ENCODE results near the gene BCL2L14. TPM values are rescaled to one million over a fixed set of nuclear protein-coding genes. Genes with fewer than 3 reads are reported as not detected.

The BCL2L14 gene
- total RNA-seq, 5 donors from 2014 or later (not counting 1 experiment from before 2014, with no cell fraction given) = 0.47 to 1.1 (median 0.77) TPM; not detected in 1

DNA sequence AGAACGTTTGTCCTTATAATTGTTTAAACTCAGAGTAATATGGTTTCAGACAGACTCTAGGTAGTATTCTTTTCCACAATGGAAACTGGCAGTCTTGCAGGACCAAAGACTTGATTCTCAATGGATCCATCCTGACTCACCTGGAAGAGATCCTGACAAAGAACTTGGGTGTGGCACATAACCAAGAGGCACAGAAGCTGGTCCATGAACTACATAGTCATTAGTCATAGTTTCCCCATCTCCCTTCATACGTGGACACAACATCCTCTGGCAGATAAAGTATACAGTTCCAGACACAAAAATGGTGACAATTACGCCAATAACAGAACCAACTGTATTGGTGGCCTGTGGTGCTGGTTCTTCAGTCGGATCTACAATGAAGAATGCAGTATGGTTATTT is 55.8 kb downstream of the BCL2L14 start:
- CTCF ChIA-PET = interaction anchor here in 1 of 2 donors (1.0 kb wide), 1 partner anchor 11 kb away, joined by 3 read pairs; no protein-coding TSS in a partner anchor

DNA sequence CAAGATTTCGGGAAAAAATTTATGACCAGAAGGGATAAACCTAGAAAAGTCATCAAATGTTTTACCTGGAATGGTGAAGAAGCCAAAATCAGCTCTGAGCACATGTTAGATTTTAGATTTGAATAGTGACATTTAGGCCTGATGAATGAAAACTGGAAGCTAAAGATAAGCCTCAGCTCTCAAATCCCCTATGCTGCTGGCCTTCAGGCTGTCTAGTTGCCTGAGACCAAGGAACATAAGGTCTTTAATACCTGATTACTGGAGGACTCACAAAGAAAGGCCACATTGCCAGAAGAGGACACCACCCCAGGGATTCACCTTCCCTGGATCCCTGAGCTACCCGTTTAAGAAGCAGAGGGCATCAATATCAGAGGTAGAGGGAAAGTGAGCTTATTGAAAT is 56.6 kb downstream of the BCL2L14 start:
- ChIA-PET POLR2A (no interaction called here), CTCF (interaction anchor here in 1 of 2 donors (0.5 to 1.0 kb wide), 3 partner anchors 12 to 494 kb away, joined by 3 to 4 read pairs (median 4); no protein-coding TSS in a partner anchor)
- H3K36me3 ChIP-seq (ENCODE audit: control insufficient read depth in 2 of 2, extremely low read depth in 1 of 2, insufficient read depth in 1 of 2, low read length in 1 of 2) = no peaks in the 10 kb centered on the region
- no peaks in the 10 kb centered on the region for H3K4me1 ChIP-seq (ENCODE audit: control insufficient read depth in 1 of 2, extremely low read depth in 1 of 2, insufficient read depth in 2 of 2, low read length in 2 of 2)
- WGBS (ENCODE audit: insufficient coverage) = no CpG with 5 or more reads among the region's 2 CpGs
- DNase-seq = no peak
- Mint-ChIP-seq H3K27me3 (no peaks in the 10 kb centered on the region), H3K9me3 (no peaks in the 10 kb centered on the region), H3K4me3 (no peak overlapping the region), H3K27ac (no peak overlapping the region), H3K36me3 (peaks cover 18% of the 10 kb centered on the region), H3K4me1 (no peaks in the 10 kb centered on the region)
- H3K27ac ChIP-seq (ENCODE audit: low read length) = no peak overlapping the region
- H3K4me3 ChIP-seq (ENCODE audit: control insufficient read depth in 1 of 2, extremely low read depth in 1 of 2, low read length in 1 of 2) = no peak overlapping the region
- no peaks in the 10 kb centered on the region for H3K27me3 ChIP-seq (replicated peaks in 1 of 2; ENCODE audit: control insufficient read depth in 2 of 2, extremely low read depth in 1 of 2, insufficient read depth in 2 of 2, low read length in 1 of 2)
- ATAC-seq (replicated peaks in 1 of 4) = no peak
- H3K9me3 ChIP-seq = no peaks in the 10 kb centered on the region

More for the DNA sequence above, 55.8 kb downstream of the BCL2L14 start:
- no peaks in the 10 kb centered on the region for H3K9me3 Mint-ChIP-seq
- Histone ChIP-seq H3K4me3 (ENCODE audit: control insufficient read depth in 1 of 2, extremely low read depth in 1 of 2, low read length in 1 of 2) (no peak overlapping the region), H3K9me3 (no peaks in the 10 kb centered on the region), H3K4me1 (ENCODE audit: control insufficient read depth in 1 of 2, extremely low read depth in 1 of 2, insufficient read depth in 2 of 2, low read length in 2 of 2) (no peaks in the 10 kb centered on the region), H3K36me3 (ENCODE audit: control insufficient read depth in 2 of 2, extremely low read depth in 1 of 2, insufficient read depth in 1 of 2, low read length in 1 of 2) (no peaks in the 10 kb centered on the region), H3K27ac (ENCODE audit: low read length) (no peak overlapping the region), H3K27me3 (replicated peaks in 1 of 2; ENCODE audit: control insufficient read depth in 2 of 2, extremely low read depth in 1 of 2, insufficient read depth in 2 of 2, low read length in 1 of 2) (no peaks in the 10 kb centered on the region)
- H3K36me3 Mint-ChIP-seq = peaks cover 16% of the 10 kb centered on the region
- H3K4me3 Mint-ChIP-seq = no peak overlapping the region
- POLR2A ChIA-PET = no interaction called here
- no peak for ATAC-seq (replicated peaks in 1 of 4)
- no peaks in the 10 kb centered on the region for H3K27me3 Mint-ChIP-seq
- no peaks in the 10 kb centered on the region for H3K4me1 Mint-ChIP-seq
- no peak for DNase-seq
- WGBS (ENCODE audit: insufficient coverage) = 86% methylated on average over 2 of the region's 4 CpGs
- no peak overlapping the region for H3K27ac Mint-ChIP-seq

- no peaks in the 10 kb centered on the region for H3K4me1 ChIP-seq (ENCODE audit: control insufficient read depth in 1 of 2, extremely low read depth in 1 of 2, insufficient read depth in 2 of 2, low read length in 2 of 2)
- H3K27me3 ChIP-seq (replicated peaks in 1 of 2; ENCODE audit: control insufficient read depth in 2 of 2, extremely low read depth in 1 of 2, insufficient read depth in 2 of 2, low read length in 1 of 2) = no peaks in the 10 kb centered on the region
- POLR2A ChIA-PET = no interaction called here
- DNase-seq (no peak), ATAC-seq (replicated peaks in 1 of 4) (no peak)
- Mint-ChIP-seq H3K36me3 (peaks cover 14% of the 10 kb centered on the region), H3K9me3 (no peaks in the 10 kb centered on the region), H3K27me3 (no peaks in the 10 kb centered on the region), H3K4me1 (no peaks in the 10 kb centered on the region), H3K27ac (no peak overlapping the region), H3K4me3 (no peak overlapping the region)
- H3K36me3 ChIP-seq (ENCODE audit: control insufficient read depth in 2 of 2, extremely low read depth in 1 of 2, insufficient read depth in 1 of 2, low read length in 1 of 2) = no peaks in the 10 kb centered on the region
- no peak overlapping the region for H3K4me3 ChIP-seq (ENCODE audit: control insufficient read depth in 1 of 2, extremely low read depth in 1 of 2, low read length in 1 of 2)
- CTCF ChIA-PET = interaction anchor here (0.6 to 0.8 kb wide), 2 partner anchors 13 to 963 kb away, joined by 3 read pairs; no protein-coding TSS in a partner anchor
- H3K27ac ChIP-seq (ENCODE audit: low read length) = no peak overlapping the region
- H3K9me3 ChIP-seq = no peaks in the 10 kb centered on the region
- no CpG with 5 or more reads among the region's 4 CpGs for WGBS (ENCODE audit: insufficient coverage)
Observed at GRCh38 chr12:12128670-12129069, 57.9 kb downstream of the BCL2L14 start.

GRCh38 chr12:12133259-12133658 is 62.5 kb downstream of the BCL2L14 start:
- Mint-ChIP-seq H3K27ac (no peak overlapping the region), H3K9me3 (no peaks in the 10 kb centered on the region), H3K4me3 (no peak overlapping the region), H3K4me1 (no peaks in the 10 kb centered on the region), H3K27me3 (no peaks in the 10 kb centered on the region), H3K36me3 (peaks cover 18% of the 10 kb centered on the region)
- H3K36me3 ChIP-seq (ENCODE audit: control insufficient read depth in 2 of 2, extremely low read depth in 1 of 2, insufficient read depth in 1 of 2, low read length in 1 of 2) = no peaks in the 10 kb centered on the region
- ChIA-PET POLR2A (no interaction called here), CTCF (interaction anchor here in 1 of 2 donors (1.0 kb wide), 1 partner anchor 464 kb away, joined by 3 read pairs; no protein-coding TSS in a partner anchor)
- H3K4me1 ChIP-seq (ENCODE audit: control insufficient read depth in 1 of 2, extremely low read depth in 1 of 2, insufficient read depth in 2 of 2, low read length in 2 of 2) = no peaks in the 10 kb centered on the region
- H3K9me3 ChIP-seq = no peaks in the 10 kb centered on the region
- ATAC-seq (replicated peaks in 1 of 4) = no peak
- H3K27me3 ChIP-seq (replicated peaks in 1 of 2; ENCODE audit: control insufficient read depth in 2 of 2, extremely low read depth in 1 of 2, insufficient read depth in 2 of 2, low read length in 1 of 2) = no peaks in the 10 kb centered on the region
- DNase-seq = no peak
- no peak overlapping the region for H3K27ac ChIP-seq (ENCODE audit: low read length)
- 76% methylated on average over 2 of the region's 3 CpGs for WGBS (ENCODE audit: insufficient coverage)
- H3K4me3 ChIP-seq (ENCODE audit: control insufficient read depth in 1 of 2, extremely low read depth in 1 of 2, low read length in 1 of 2) = no peak overlapping the region

GRCh38 chr12:12133785-12134184 is 63.0 kb downstream of the BCL2L14 start:
- Mint-ChIP-seq H3K9me3 (no peaks in the 10 kb centered on the region), H3K36me3 (peaks cover 20% of the 10 kb centered on the region), H3K4me3 (no peak overlapping the region), H3K4me1 (no peaks in the 10 kb centered on the region), H3K27me3 (no peaks in the 10 kb centered on the region), H3K27ac (no peak overlapping the region)
- Histone ChIP-seq H3K27ac (ENCODE audit: low read length) (no peak overlapping the region), H3K36me3 (ENCODE audit: control insufficient read depth in 2 of 2, extremely low read depth in 1 of 2, insufficient read depth in 1 of 2, low read length in 1 of 2) (no peaks in the 10 kb centered on the region), H3K27me3 (replicated peaks in 1 of 2; ENCODE audit: control insufficient read depth in 2 of 2, extremely low read depth in 1 of 2, insufficient read depth in 2 of 2, low read length in 1 of 2) (no peaks in the 10 kb centered on the region), H3K4me1 (ENCODE audit: control insufficient read depth in 1 of 2, extremely low read depth in 1 of 2, insufficient read depth in 2 of 2, low read length in 2 of 2) (no peaks in the 10 kb centered on the region), H3K4me3 (ENCODE audit: control insufficient read depth in 1 of 2, extremely low read depth in 1 of 2, low read length in 1 of 2) (no peak overlapping the region), H3K9me3 (no peaks in the 10 kb centered on the region)
- no peak for ATAC-seq (replicated peaks in 1 of 4)
- ChIA-PET POLR2A (no interaction called here), CTCF (interaction anchor here in 1 of 2 donors (0.6 to 1.0 kb wide), 2 partner anchors 465 to 1376 kb away, joined by 3 to 4 read pairs; no protein-coding TSS in a partner anchor)
- no peak for DNase-seq
- no CpG with 5 or more reads among the region's 5 CpGs for WGBS (ENCODE audit: insufficient coverage)

DNA sequence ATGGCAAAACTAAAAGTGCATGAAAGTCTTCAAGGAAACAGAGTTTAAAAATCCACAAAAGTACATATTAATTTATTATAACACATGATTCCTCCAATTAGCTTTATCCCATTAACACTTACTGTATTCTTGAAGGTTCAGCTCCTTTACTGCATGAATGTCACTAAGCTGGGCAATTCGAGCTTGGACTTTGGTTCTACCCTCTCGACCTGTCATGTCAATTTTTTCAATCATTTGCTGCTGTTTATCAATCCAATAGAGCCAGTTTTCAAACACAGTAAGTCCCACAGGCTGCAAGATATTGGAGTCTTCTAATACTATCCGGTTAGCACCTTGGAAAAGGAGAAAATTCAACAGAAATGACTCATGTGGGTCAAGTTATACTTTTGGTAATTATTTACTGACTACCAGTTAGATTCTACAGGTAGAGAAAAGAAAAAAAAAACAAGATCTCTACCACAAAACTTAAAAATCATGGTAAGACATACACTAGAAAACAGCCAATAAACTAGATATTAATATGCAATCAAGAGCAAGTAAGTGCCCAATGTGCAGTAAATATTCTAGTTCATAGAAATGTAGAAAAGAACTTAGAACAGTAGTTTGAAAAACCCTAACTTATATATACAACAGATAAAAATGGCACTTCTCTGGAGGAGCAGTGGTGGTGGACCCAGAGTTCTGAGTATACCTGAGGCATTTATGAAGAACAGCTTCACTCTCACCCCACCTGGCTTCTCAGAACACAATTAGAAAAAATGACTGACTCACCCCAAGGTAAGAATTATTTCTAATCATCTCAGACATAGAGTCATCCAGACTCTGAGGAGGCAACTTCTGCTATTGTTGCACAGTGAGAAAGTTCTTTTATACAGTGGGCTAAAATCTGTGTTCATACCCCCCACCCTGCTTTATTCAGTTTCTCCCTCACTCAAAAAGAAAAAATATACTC is 67.7 kb downstream of the BCL2L14 start:
- ChIA-PET POLR2A (no interaction called here), CTCF (no interaction called here)
- no peaks in the 10 kb centered on the region for H3K4me1 Mint-ChIP-seq
- no peaks in the 10 kb centered on the region for H3K9me3 ChIP-seq
- no CpG with 5 or more reads among the region's 3 CpGs for WGBS (ENCODE audit: insufficient coverage)
- H3K9me3 Mint-ChIP-seq = no peaks in the 10 kb centered on the region
- H3K4me3 ChIP-seq (ENCODE audit: control insufficient read depth in 1 of 2, extremely low read depth in 1 of 2, low read length in 1 of 2) = no peak overlapping the region
- H3K36me3 Mint-ChIP-seq = peaks cover 29% of the 10 kb centered on the region
- H3K27me3 Mint-ChIP-seq = peaks cover 0 to 1% of the 10 kb centered on the region in 2 donors
- no peak overlapping the region for H3K4me3 Mint-ChIP-seq
- peaks cover 0 to 3% of the 10 kb centered on the region in 2 experiments for H3K27me3 ChIP-seq (replicated peaks in 1 of 2; ENCODE audit: control insufficient read depth in 2 of 2, extremely low read depth in 1 of 2, insufficient read depth in 2 of 2, low read length in 1 of 2)
- H3K36me3 ChIP-seq (ENCODE audit: control insufficient read depth in 2 of 2, extremely low read depth in 1 of 2, insufficient read depth in 1 of 2, low read length in 1 of 2) = no peaks in the 10 kb centered on the region
- ATAC-seq (replicated peaks in 1 of 4) = no peak
- no peak overlapping the region for H3K27ac Mint-ChIP-seq
- H3K27ac ChIP-seq (ENCODE audit: low read length) = no peak overlapping the region
- H3K4me1 ChIP-seq (ENCODE audit: control insufficient read depth in 1 of 2, extremely low read depth in 1 of 2, insufficient read depth in 2 of 2, low read length in 2 of 2) = no peaks in the 10 kb centered on the region
- no peak for DNase-seq
